Activated T-cell treated with anti-CD3 and anti-CD28 coated beads for 24 hours (primary cell): ENCODE results near the gene PABPC5.

Experiments
- DNase-seq: peaks from one replicate; pipeline ENCODE4 v3.0.0-alpha.2; 2020; ENCODE audit warnings: low read depth

The PABPC5 gene

DNA sequence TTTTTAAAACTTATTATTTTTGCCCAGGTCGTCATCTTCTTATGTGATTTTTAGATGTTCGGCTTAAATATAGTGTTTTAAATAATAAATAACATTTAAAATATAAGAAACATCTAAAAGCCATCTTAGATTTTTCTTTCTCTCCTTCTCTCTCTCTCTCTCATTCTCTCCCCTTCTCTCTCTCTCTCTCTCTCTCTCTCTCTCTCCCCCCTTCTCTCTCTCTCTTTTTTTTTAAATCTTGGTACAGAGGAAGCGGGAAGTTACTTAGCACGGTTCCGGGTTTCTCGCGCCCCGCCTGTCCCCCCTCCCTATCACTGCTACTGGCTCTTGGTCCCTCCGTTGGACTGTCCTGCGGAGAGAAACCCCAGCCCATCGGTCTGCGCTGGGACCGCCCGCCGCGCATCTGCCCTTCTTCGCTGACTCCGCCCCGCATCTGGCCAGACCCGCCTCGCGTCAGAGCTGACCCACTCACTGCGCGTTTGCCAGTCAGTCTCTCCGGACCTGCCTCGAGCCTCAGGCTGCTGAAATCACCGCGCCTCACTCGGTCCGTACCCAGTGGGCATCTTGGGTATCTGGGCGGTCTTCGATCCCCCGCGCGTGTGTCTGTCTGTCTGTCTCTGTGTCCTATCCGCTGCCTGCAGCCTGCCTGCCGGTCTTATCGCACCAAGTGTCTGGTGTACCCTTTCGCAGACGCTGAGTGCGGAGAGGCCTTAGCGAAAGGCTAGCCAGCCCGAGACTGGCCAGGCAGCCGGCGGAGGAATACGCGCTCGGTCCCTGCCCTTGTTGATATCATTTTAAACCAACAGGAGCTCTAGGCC, at the start of gene PABPC5:
Gene PABPC5, plus strand, starts transcription at position 489 of the 818 bp plus-strand sequence. CDS start 739 bp downstream, outside the sequence.
- DNase-seq = no peak

DNA sequence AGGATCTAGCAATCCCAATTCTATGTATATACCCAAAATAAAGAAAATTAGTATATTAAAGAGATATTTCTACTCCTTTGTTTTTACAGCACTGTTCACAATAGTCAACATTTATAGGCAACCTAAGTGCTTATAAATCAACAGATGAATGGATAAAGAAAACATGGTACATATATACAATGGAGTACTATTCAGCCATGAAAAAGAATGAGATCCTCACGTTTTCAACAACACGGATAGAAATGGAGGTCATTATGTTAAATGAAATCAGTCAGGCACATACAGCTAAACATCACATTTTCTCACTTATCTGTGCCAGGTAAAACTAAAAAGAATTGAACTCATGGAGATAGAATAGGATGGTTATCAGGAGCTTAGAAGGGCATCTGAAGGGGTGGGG, 45.6 kb upstream of the PABPC5 start:
- no peak for DNase-seq

DNA sequence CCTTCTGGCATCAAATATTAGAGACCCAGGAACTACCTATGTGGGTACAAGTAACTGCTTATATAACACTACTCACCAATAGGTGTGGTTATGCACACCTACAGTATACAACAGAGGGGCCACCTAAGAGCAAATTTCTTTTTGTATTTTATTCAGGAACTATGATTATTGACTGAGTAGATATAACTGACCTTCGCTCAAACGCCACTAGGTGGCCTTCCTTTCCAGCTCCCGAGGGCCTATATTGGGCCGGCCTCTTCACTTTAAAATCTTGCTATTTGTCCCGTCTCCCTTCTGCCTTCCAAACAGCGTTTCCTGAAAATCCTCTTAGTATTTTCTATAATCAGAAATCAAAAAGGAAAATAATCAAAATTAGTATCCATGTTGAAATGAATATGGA, 19.9 kb upstream of the PABPC5 start:
- no peak for DNase-seq

DNA sequence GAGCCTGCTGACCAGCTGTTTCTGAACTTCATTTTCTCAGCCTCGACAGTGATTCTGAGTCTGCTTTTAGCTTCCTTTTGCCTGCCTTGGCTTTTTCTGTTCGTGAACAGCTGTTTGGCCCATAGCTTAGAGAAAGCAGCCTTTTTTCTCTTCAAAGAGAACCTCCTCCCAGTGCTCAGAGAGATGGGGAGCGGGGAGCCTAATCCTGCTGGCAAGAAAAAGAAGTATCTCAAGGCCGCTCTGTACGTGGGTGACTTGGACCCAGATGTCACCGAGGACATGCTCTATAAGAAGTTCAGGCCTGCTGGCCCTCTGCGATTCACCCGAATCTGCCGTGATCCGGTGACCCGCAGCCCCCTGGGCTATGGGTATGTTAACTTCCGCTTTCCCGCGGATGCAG, 756 bp downstream of the PABPC5 start:
- no peak for DNase-seq
